ENCODE results near the gene CACNA2D3.

DNA sequence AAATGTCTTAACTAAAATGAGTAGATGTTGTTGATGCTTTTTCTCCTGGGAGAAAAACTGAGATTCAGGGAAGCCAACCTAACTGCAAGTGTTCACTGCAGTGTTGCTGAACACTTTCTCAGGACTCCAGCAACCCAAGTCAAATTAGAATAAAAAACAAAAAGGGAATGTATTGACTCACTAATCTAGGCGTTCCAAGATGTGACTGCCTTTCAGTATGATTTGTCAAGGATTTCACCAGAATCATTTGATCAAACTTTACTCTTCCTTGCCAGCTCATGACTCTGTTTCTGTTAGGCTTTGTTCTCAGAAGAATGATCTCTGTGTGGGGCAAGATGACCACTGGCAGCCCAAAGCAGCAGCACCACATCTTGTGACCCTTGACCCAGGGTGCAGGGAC lies 364.0 kb downstream of the CACNA2D3 start:
- TF ChIP-seq GATA3 (IDR thresholded peaks at IDR 0.05; ENCODE audit: low read depth, low read length) (no peak), GATA2 (IDR thresholded peaks at IDR 0.05; ENCODE audit: low read depth, low read length) (no peak)
